Keratinocyte (primary cell): Measurements from ENCODE around the gene NETO2. TPM values are rescaled to one million over a fixed set of nuclear protein-coding genes. Genes with fewer than 3 reads are reported as not detected.

ENCODE experiments used
- DNase-seq: peaks from one replicate; pipeline ENCODE4 v3.0.0-alpha.2; 2011; ENCODE audit warnings: low read depth, missing footprints, low spot score
- FAIRE-seq: peaks from 2 replicates; lab custom pipeline; 2011; peaks lifted over from hg19 to GRCh38; lab: Jason Lieb, UNC
- H2AFZ ChIP-seq: 2 replicates; pipeline ENCODE4 v1.6.0; 2012; ENCODE audit warnings: low read length, control low read depth, inconsistent platforms; ENCODE audit not compliant: control insufficient read depth
- H3K27ac ChIP-seq: 2 replicates; pipeline ENCODE4 v1.5.1; 2011; ENCODE audit warnings: low read length; ENCODE audit not compliant: control insufficient read depth, insufficient read depth
- H3K27me3 ChIP-seq: 3 replicates; pipeline ENCODE4 v1.6.0; 2011; ENCODE audit warnings: low read length; ENCODE audit not compliant: control insufficient read depth, insufficient read depth; ENCODE audit errors: extremely low read depth
- H3K36me3 ChIP-seq, 2 experiments: 2 replicates in 1 of 2; 3 replicates in 1 of 2; pipeline ENCODE4 v1.5.1; 2011; ENCODE audit warnings: low read length in 2 of 2, mild to moderate bottlenecking in 1 of 2; ENCODE audit not compliant: control insufficient read depth in 2 of 2, insufficient read depth in 2 of 2; ENCODE audit errors: extremely low read depth in 1 of 2
- H3K4me1 ChIP-seq: 3 replicates; pipeline ENCODE4 v1.5.1; 2011; ENCODE audit warnings: low read length; ENCODE audit not compliant: control insufficient read depth, insufficient read depth; ENCODE audit errors: extremely low read depth
- H3K4me2 ChIP-seq: 3 replicates; pipeline ENCODE4 v1.6.0; 2011; ENCODE audit warnings: low read depth, low read length; ENCODE audit not compliant: control insufficient read depth, insufficient read depth; ENCODE audit errors: extremely low read depth
- H3K4me3 ChIP-seq, 3 experiments: fragments of 200-600 bp in 1 of 3; sonication (generic) in 1 of 3; 2 replicates in 2 of 3; 3 replicates in 1 of 3; pipeline ENCODE4 v1.5.1; 2011 to 2016; ENCODE audit warnings: low read length in 3 of 3, mild to moderate bottlenecking in 3 of 3, control low read depth in 2 of 3, inconsistent platforms in 1 of 3, low read depth in 1 of 3, mixed read lengths in 1 of 3, mixed run types in 1 of 3, moderate library complexity in 1 of 3; ENCODE audit not compliant: control insufficient read depth in 2 of 3, insufficient read depth in 2 of 3; ENCODE audit errors: extremely low read depth in 1 of 3
- H3K79me2 ChIP-seq: 2 replicates; pipeline ENCODE4 v1.6.0; 2012; ENCODE audit warnings: low read length; ENCODE audit not compliant: control insufficient read depth, insufficient read depth
- H3K9ac ChIP-seq: 3 replicates; pipeline ENCODE4 v1.6.0; 2011; ENCODE audit warnings: low read length; ENCODE audit not compliant: control insufficient read depth, insufficient read depth; ENCODE audit errors: extremely low read depth
- H3K9me1 ChIP-seq: 3 replicates; pipeline ENCODE4 v1.6.0; 2011; ENCODE audit warnings: low read length; ENCODE audit not compliant: control insufficient read depth, insufficient read depth; ENCODE audit errors: extremely low read depth
- H3K9me3 ChIP-seq: 2 replicates; pipeline ENCODE4 v1.5.1; 2012; ENCODE audit warnings: low read depth, low read length; ENCODE audit not compliant: control insufficient read depth
- H4K20me1 ChIP-seq: 3 replicates; pipeline ENCODE4 v1.6.0; 2011; ENCODE audit warnings: low read length; ENCODE audit not compliant: control insufficient read depth, insufficient read depth; ENCODE audit errors: extremely low read depth
- EZH2 ChIP-seq: IDR thresholded peaks from one replicate; pipeline ENCODE4 v1.6.1; 2012; ENCODE audit warnings: inconsistent platforms, mild to moderate bottlenecking, low read length, moderate library complexity
- dilution Hi-C: fragments of 300-500 bp; cut with MboI; formaldehyde crosslinking; loops from one replicate; pipeline ENCODE4 v1.7.0; 2020; ENCODE audit warnings: low sequenced_read_pairs; ENCODE audit not compliant: extremely low pct_ligation_motif_present
- polyA plus RNA-seq, 5 experiments: library from polyadenylated mRNA; depleted of rRNA in 3 of 5; stranded (reverse) in 3 of 5; stranded (forward) in 1 of 5; unstranded in 1 of 5; fragments of >200 nt; gene quantifications; 1 replicate in 1 of 5; 2 replicates in 3 of 5; 3 replicates in 1 of 5; pipeline versions ENCODE4 v1.2.1 to v1.2.3, GENCODE V29; 2011 to 2012; ENCODE audit warnings: missing spikeins in 2 of 5, low read depth in 1 of 5, low replicate concordance in 1 of 5
- TF ChIP-seq, protein P1 (sequence below), 3 experiments: IDR thresholded peaks in 1 of 3; conservative IDR thresholded peaks in 1 of 3; optimal IDR thresholded peaks in 1 of 3; 2 replicates in 2 of 3; 3 replicates in 1 of 3; pipeline versions ENCODE3 to v1.5.1; 2011; ENCODE audit warnings: low read length in 3 of 3, mild to moderate bottlenecking in 3 of 3, moderate library complexity in 2 of 3, control low read depth in 1 of 3, inconsistent platforms in 1 of 3; ENCODE audit not compliant: insufficient read depth in 2 of 3; ENCODE audit errors: extremely low read depth in 1 of 3

Gene NETO2
- polyA plus RNA-seq, 1 donor (not counting 4 experiments of a cell fraction or from before 2014, with no cell fraction given): 74.4 TPM

DNA sequence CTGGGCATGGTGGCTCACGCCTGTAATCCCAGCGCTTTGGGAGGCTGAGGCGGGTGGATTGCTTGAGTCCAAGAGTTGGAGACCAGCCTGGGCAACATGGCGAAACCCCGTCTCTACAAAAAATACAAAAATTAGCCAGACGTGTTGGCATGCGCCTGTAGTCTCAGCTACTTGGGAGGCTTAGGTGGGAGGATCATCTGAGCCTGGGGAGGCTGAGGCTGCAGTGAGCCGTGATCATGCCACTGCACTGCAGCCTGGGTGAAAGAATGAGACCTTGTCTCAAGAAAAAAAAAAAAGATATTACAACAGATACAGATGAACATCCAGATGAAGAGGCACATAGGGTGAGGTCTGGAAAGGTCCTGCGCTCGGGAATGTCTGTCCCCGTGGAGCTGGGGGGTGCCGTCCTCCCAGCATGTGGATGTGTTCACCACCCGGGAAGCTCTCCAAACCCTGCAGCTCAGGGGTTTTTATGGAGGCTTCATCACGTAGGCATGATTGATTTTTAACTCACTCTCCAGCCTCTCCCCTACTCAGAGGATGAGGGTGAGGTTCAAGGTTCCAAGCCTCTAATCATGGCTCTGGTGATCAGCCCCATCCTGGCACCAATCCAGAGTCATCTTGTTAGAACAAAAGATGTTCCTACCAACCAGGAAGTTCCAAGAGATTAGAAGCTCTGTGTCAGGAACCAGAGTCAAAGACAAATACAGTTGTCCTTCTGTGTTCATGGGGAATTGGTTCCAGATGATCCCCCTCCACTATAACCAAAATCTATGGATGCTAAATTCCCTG is 85.3 kb downstream of the NETO2 start:
- dilution Hi-C loops: no loop called here
- no peaks in the 10 kb centered on the region for H3K79me2 ChIP-seq
- no peaks in the 10 kb centered on the region for H3K9me3 ChIP-seq
- H3K4me1 ChIP-seq: peaks cover 4% of the 10 kb centered on the region
- H3K4me3 ChIP-seq: no peak overlapping the region
- no peak overlapping the region for H2AFZ ChIP-seq
- no peak overlapping the region for H3K4me2 ChIP-seq
- no peaks in the 10 kb centered on the region for H3K9me1 ChIP-seq
- H3K27me3 ChIP-seq: peaks cover 6% of the 10 kb centered on the region
- H3K9ac ChIP-seq: no peak overlapping the region
- H3K27ac ChIP-seq: no peak overlapping the region
- H3K36me3 ChIP-seq: no peaks in the 10 kb centered on the region
- DNase-seq (no peak), FAIRE-seq (no peak)
- no peak for TF ChIP-seq EZH2
- TF ChIP-seq, protein P1, sequence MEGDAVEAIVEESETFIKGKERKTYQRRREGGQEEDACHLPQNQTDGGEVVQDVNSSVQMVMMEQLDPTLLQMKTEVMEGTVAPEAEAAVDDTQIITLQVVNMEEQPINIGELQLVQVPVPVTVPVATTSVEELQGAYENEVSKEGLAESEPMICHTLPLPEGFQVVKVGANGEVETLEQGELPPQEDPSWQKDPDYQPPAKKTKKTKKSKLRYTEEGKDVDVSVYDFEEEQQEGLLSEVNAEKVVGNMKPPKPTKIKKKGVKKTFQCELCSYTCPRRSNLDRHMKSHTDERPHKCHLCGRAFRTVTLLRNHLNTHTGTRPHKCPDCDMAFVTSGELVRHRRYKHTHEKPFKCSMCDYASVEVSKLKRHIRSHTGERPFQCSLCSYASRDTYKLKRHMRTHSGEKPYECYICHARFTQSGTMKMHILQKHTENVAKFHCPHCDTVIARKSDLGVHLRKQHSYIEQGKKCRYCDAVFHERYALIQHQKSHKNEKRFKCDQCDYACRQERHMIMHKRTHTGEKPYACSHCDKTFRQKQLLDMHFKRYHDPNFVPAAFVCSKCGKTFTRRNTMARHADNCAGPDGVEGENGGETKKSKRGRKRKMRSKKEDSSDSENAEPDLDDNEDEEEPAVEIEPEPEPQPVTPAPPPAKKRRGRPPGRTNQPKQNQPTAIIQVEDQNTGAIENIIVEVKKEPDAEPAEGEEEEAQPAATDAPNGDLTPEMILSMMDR (optimal IDR thresholded peaks at IDR 0.05 in 1 of 3, IDR thresholded peaks at IDR 0.05 in 1 of 3, conservative IDR thresholded peaks at IDR 0.05 in 1 of 3; ENCODE audit: extremely low read depth in 1 of 3, insufficient read depth in 2 of 3, low read length in 3 of 3): no peak
- H4K20me1 ChIP-seq: no peaks in the 10 kb centered on the region

DNA sequence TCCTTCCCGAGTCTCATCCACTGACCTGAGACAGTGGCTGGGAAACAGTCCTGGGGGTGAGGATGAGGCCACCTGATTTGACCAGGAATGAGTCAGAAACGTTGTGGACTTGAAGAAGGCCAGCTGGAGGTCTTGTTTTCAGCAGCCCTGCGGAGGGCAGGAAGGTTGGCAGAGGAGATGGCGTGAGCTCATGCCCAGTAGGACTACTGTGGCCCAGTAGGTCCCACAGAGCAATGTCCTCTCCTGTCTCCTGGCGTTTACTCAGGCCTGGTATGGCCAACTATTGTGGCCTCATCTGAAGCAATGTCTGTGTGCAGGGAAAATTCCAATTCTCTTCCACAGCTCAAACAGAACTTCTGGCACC is 86.1 kb downstream of the NETO2 start:
- Histone ChIP-seq H3K4me3 (no peak overlapping the region), H3K27me3 (peaks cover 6% of the 10 kb centered on the region), H3K9me3 (no peaks in the 10 kb centered on the region), H4K20me1 (no peaks in the 10 kb centered on the region), H3K9ac (no peak overlapping the region), H3K9me1 (no peaks in the 10 kb centered on the region), H3K27ac (no peak overlapping the region), H3K79me2 (no peaks in the 10 kb centered on the region), H3K4me2 (no peak overlapping the region), H3K4me1 (peaks cover 4% of the 10 kb centered on the region), H3K36me3 (no peaks in the 10 kb centered on the region), H2AFZ (no peak overlapping the region)
- no peak for TF ChIP-seq EZH2
- TF ChIP-seq, protein P1 (optimal IDR thresholded peaks at IDR 0.05 in 1 of 3, IDR thresholded peaks at IDR 0.05 in 1 of 3, conservative IDR thresholded peaks at IDR 0.05 in 1 of 3; ENCODE audit: extremely low read depth in 1 of 3, insufficient read depth in 2 of 3, low read length in 3 of 3): no peak
- FAIRE-seq: no peak
- no peak for DNase-seq
- dilution Hi-C loops: no loop called here
